GM10847 (cell line): ENCODE measurements around the gene SLC12A7.

Experiments
- POLR2A ChIP-seq: IDR thresholded peaks from 2 replicates; pipeline ENCODE4 v1.6.1; 2011; ENCODE audit not compliant: insufficient read length; ENCODE audit errors: extremely low read depth

SLC12A7 gene

DNA sequence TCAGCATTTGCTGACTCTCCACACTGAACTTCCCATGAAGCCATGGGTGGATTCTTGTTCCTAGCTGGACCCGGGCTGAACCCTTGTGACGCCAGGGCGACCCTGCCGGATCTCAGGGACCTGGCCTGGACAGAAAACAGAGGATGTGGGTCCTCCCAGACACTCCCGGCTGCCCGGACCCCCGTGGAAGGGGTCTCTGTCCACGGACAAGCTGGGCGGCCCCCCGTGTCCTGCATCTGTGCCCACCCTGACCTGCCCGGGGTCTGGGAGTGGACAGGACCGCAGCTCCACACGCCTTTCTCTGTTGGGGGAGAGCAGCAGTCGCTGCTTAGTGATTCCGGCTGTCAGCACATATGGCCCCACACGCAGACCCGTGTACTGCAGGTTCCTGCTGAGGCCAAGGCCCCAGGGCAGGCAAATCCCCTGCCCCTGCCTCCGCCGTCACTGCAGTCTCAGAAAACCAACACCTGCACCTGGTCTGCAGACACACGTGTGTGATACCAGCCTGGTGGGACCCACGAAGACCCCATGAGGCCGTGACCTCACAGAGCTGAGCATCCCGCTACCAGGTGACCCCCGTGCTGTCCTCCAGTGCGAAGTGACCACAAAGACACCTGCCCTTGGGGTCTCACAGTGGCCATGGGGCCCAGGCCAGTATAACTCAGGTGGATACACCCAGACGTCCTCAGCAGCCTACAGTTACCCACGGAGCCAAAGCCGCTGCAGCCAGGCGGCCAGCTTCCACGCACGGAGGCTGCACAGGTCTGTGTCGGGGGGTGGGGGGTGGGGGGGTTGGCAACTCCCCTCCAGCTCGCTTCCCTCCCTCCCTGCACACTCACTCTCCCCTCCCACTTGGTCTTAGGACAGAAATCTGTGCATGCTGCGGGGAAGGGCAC, 52.6 kb downstream of the SLC12A7 start:
- TF ChIP-seq POLR2A: no peak

DNA sequence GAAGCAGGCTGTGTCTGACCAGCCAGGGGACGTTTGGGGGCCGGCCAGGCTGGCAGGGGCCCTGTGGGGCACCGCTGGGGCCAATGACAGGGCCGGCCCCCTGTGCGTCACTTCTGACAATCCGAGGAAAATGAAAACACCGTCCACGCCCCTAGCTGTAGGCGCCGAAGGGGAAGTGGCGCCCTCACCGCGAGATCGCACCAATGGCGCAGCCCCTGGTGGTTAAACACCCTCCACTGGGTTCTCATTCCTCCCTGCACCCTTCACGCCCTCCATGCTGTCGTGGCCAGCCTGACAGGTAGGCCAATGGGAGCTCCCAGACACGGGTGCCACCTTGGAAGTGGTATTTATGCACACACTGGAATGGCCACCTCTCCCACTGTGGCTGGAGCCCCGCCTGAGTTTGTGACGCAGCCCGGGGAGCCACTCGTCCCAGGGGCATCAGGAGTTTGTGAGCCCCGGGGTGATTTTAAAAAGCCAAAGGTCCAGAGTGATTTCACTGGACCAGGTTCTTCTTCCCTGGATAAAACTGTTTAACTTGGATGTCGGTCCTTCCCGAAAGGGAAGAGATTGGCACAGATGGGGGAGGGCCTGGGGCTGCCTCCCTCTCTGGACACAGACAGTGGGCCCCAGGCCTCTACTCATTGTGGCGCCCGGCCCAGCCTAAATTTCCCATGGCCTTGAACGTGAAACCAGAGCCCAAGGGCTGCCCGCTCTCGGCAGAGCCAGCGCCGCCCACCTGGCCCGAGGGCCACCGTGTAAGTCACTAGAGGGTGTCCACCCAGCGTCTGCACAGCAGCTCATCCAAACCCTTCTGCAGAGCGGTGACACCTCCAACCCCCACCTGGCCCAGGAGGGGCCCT, 53.5 kb downstream of the SLC12A7 start:
- no peak for TF ChIP-seq POLR2A

DNA sequence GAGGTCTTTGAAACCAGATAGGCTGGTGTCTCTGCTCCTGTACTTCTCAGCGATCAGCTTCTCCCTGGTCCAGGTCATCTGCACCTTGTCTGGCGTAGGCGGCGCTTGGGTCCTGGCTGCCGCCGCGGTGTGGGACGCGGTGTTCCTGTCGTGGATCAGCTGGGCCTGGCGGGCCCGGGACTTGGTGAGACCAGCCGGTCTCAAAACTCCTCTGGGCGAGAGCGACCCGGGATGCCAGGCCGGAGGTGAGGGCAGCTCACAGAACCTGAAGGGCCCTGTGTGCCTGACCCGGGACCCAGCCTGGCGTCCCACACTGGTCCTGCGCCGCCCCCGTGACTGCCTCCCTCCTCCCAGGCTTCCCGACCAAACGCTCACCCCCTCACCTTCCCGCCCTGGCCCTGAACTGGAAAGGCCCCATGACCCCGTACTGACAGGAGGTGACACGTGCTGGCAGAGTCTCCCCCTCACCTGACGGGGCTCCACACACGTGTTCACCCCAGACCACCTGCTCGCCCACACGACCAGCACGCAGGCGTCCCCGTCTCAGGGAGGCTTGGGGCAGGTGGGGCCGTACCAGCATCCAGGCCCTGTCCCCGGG, 54.3 kb downstream of the SLC12A7 start:
- TF ChIP-seq POLR2A: no peak

DNA sequence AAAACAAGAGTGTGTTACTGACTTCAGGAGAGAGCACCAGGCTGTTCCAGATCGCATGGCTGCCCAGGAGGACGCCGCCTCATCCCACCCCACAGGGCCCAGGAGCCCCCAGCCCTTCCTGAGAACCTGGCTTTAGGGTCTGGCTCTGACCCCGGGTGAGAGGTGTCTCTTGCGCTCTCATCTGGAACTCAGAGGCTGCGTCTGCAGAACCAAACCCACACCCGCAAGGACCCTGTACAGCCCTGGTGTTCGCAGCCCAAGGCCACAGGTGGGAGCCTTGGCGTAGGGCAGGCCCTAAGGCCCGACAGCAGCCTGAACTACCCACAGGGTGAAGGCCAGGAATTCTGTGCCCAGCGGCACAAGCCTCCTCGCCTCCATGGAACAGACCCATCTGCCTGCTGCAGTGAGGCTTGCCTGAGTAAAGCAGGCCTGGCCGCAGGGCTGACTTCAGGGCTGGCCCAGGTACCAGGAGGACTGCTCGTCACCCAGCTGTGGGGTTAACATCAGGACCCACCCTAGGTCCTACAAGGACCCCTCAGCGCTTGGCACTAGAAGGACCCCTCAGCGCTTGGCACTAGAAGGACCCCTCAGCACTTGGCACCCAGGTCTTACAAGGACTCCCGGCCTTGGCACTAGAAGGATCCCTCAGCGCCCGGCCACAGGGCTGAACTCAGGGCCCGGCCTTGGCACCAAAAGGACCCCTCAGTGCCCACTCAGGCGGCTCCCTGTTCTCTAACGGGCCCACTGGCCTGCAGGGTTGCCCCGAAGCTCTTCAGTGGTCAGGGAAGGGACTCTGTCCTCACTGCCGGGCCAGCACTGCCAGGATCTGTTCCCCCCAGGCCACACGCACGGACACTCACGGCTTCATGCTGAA, 55.0 kb downstream of the SLC12A7 start:
- no peak for TF ChIP-seq POLR2A

DNA sequence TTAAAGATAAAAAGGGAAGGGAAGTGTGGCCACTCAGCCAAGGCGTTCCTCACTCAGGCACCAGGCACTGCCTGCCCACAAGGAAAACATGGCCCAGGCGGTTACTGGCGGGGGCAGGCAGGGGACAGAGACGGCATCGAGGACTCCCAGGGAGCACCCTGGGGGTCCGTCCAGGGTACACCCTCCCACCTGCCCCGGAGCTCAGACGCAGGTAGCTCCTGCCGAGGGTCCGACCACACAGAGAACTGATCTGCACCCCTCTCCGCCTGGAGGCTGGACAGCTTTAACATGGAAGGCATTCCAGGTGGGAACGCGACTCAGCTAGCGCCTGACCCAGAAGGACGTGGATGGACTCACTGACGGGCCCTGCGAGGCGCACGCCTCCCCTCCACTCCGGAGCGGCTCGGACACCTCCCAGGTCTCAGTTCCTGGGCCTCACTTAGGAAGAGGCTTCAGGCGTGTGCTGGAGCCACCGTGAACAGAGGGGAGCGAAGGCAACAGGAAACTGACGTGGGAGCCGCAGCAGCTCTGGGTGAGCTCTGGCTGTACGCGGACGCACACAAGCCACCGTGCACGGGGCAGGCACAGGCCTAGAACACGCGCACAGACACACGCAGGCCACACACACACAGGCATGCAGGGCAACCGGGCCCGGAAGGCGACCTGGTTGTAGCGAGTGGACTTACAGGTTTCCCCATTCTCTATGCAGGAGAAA, 55.8 kb downstream of the SLC12A7 start:
- TF ChIP-seq POLR2A: no peak

DNA sequence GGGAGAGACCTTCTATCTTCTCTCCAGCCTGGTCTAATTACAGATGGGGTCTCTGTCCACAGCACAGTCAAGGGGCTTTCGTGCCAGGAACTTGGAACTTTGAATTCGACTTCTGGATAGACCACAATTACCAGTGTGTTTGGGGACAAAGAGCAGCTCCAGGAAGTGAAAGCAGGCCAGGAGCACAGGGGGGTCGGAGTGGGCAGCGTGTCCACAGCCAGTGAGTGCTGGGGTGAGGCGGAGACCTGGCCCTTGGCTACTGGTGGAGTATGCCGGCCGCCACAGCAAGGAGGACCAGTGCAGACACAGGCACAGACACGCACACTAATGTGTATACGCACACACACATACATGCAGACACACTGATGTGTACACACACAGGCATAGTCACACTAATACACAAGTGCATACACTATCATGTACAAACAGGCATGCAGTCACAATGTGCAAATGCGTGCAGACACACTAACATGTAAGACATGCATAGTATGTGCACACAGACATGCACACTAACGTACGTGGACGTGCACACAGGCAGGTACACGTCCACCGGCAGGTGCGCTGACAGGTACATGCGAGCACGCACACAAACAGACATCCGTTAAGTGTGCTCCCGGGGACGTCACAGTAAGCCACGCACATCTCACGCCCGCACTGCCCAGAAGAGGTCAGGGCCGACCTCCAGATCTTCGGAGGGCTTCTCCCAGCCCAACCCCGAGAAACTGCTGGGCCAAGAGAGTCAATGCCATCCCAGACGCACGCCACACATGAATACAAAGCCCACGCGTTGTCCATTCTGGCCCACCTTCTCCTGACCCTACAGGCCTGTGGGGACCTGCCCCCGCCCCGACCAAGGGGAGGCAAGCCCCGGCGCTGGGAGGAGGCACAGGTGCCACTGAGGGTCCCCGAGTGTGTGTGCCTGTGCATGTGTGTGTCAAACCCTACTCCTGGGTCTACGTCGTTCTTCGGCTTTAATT, 56.8 kb downstream of the SLC12A7 start:
- TF ChIP-seq POLR2A: no peak

DNA sequence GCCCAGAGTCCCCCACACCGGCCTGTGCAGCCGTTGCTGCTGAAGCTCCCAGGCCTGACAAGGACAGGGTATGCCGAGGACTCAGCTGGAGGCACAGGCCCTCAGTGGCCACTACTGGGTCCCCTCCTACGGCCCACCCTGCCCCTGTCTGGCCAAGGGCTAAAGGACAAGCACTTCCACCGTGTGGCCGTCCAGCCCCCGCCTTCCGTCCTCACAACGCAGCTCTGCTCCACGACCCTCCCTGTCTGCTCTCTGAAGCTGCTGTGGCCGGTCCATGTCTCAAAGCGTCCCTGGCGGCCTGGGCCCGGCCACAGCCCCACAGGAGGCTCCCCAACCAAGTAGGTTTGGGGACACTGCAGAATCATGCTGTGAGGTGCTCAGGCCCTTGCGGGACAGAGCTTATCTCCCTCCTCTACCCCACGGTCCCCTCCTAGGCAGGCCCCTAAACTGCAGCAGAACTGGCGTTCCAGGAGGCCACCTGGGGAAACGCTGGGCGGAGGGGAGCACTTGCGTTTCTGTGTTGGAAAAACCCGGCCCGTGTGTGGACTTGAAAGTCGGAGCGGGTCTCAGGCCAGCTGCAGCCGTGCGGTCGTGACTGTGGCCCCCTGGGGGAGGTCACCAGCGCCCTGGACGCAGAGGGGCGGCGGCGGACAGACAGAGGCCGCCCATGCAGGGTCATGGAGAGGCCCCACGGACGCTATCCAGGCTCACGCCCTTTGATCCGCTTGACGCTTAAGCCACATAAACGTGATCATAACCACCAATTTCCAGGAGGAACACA, 57.7 kb downstream of the SLC12A7 start:
- TF ChIP-seq POLR2A: no peak

DNA sequence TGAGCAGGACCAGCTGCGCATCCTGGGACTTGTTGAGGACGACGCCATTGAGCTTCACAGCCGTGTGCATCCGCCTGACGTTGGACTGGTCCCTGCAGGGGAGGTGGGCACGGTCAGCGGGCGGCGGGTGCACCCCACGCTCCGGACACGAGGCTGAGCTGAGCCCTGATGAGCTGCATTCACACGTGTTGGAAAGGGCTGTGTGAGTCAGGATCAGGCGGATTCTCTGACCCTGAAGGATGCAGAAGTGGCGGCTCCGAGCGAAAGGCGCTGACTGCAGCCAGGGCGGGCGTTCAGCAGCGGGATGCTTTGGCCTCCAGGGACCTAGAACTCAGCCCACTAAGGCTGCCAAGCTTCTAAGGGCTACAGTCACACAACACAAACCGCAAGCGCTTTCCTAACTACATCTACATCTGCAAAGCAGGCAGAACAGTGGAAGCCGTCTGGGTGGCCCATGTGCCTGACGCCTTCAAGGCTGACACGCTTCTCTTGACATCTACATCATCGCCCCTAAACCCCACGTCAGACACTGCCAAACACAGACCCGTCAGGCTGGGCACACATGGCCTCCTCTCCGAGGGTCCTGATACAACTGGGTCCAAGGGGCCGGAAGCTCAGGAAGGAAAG, 58.4 kb downstream of the SLC12A7 start:
- no peak for TF ChIP-seq POLR2A

DNA sequence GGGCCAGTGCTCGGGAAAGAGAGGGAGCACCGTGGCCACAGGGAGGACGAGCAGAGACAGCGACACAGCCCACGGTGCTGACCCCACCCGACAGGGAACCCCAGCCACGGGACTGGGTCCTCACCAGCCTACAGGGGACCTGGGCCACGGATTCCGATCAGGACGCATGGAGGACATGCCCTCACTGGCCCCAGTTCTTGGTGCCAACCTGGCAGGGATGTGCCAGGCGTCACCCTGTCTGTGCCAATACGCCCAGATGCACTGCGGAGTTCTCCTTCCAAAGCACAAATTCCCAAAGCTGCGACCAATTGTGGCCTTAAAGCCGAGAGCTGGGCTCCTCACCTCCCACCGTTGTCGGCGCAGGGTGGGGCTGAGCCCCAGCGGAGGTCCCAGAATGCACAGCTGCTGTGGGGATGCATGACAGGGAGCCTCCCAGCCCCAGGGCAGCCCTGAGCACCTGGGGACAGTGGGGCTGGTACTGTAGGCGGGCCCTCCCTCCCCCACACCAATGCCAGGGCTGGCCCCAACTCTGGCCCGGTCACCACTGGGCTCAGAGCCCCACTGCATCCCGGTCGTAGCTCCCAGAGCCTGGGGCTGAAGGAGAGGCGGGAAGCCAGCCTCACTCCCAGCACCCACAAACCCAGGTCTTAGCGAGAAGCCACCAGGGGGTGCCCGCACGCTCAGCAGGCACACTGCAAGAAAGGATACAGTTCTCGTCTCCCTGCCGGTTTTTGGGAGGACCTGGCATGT, 59.0 kb downstream of the SLC12A7 start:
- TF ChIP-seq POLR2A: no peak

DNA sequence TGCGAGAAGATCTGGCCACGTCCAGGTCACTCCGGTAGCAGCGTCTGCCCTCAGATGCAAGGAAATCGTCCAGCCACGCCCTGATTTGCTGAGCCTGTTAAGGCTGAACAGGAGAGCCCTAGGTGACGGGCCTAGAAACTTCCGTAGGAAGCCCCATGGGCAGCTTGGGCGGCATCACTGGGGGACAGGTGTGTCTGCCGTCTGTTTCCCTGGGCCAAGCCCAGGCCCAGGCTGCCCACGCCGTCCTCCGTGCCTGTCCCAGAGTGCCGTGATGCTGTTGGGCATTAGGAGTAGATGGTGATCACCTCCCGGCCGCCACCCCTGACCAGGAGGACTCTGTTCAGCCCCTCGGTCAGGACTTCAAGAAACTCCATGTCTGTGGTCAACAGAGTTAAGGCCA, 59.8 kb downstream of the SLC12A7 start:
- TF ChIP-seq POLR2A: no peak

DNA sequence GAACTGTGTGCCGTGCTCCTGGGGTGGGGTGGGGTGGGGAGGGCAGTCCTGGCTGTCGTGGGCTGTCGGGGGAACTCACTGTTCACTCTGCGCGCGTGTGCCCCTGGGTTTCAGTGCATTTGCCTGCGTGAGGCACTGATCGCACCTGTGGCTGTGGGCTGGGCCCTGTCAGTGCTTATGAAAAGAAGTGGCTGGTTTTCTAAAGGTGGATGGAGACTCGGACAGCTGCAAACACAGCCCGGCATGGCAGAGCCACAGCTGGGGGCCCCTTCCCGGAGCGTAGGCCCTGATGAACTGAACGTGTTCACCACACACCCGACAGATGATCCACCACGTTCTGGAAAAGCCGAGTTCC, 60.5 kb downstream of the SLC12A7 start:
- no peak for TF ChIP-seq POLR2A
